ENCODE measurements around the gene ST3GAL5. TPM values are rescaled to one million over a fixed set of nuclear protein-coding genes. Genes with fewer than 3 reads are reported as not detected.

Gene ST3GAL5
- total RNA-seq, 3 donors from 2014 or later: 3.6 to 5.3 (median 4.4) TPM

DNA sequence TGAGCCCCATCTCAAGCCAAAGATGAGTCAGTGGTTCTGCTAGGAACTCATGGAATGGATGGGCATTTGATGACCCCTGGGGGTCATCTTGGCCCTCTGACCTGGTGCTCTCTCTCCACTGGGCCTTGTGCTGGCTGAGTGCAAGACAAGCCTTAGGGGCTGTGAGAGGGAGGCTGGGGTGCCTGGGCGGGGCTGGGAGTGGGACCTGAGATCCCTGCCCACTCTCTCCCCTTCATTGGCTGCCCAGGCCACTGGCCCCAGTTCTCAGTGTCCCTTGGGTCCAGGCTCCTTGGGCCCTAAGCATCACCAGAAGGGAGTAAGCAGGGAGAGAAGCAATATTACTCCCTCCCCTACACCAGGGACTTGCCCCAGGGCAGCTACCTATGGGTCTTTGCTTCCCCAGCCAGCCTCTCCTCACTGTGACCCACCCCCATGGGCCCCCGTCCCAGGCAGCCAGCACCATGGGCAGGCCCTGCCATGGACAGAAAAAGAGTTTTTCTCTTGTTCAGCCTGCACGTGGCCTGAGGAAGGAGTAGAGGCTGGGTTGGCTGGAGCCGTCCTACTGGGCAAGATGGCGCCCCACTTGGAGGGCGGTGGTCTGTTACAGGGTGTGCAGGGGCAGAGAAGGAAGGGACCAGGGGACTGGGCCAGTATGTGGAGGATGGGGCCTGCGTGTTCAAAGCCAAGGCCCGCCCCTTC is 101.4 kb downstream of the ST3GAL5 start:
- no peaks in the 10 kb centered on the region for H3K36me3 Mint-ChIP-seq (ENCODE audit: insufficient read depth)
- no peak for ATAC-seq
- no peaks in the 10 kb centered on the region for H3K9me3 Mint-ChIP-seq
- DNase-seq: no peak
- peaks cover 4% of the 10 kb centered on the region for H3K27me3 Mint-ChIP-seq (ENCODE audit: low read depth)
- no peaks in the 10 kb centered on the region for H3K4me1 Mint-ChIP-seq (ENCODE audit: low read depth)
- no peak overlapping the region for H3K4me3 Mint-ChIP-seq

Other genes with a start within 250 kb of the ST3GAL5 start
- 1 to 10 TPM; 3.8 to 5.7 (median 5.0) TPM for gene SFTPB, start 220.8 kb downstream of the ST3GAL5 start, total RNA-seq
- 10 to 100 TPM in 2 of 3 donors, 1 to 10 TPM in 1; 4.3 to 26.5 (median 15.0) TPM for gene GNLY, start 194.6 kb downstream of the ST3GAL5 start, total RNA-seq
- not detected for gene ATOH8, start 135.0 kb downstream of the ST3GAL5 start, total RNA-seq
- 10 to 100 TPM; 80.3 to 86.3 (median 81.4) TPM for gene POLR1A, start 216.9 kb upstream of the ST3GAL5 start, total RNA-seq
- 100 to 1,000 TPM; 131 to 138 (median 138) TPM for gene PTCD3, start 217.2 kb upstream of the ST3GAL5 start, total RNA-seq

All from activated T-cell treated with anti-CD3 and anti-CD28 coated beads, Interleukin-2, amount 50 U/mL, for 4 hours (primary cell).